GM23338 (cell line): ENCODE data around the gene FOXP1. TPM values are rescaled to one million over a fixed set of nuclear protein-coding genes. Genes with fewer than 3 reads are reported as not detected.

Experiments
- ATAC-seq: fragments of 200-7000 bp; cut with Tn5 transposase; 3 replicates; pipeline ENCODE4 v1.9.1; 2020
- DNase-seq: peaks from one replicate; pipeline ENCODE4 v3.0.0-alpha.2; 2015; ENCODE audit warnings: low spot score
- H2AFZ ChIP-seq: fragments of 200-600 bp; sonication (generic); 2 replicates; pipeline ENCODE4 v1.8.0; 2016; ENCODE audit warnings: antibody characterized with exemption, mild to moderate bottlenecking, moderate library complexity
- H3F3A ChIP-seq: fragments of 200-600 bp; sonication (generic); replicated peaks from 2 replicates; pipeline ENCODE4 v1.8.0; 2017; ENCODE audit warnings: antibody characterized with exemption, mixed run types, low read depth
- H3K27ac ChIP-seq: fragments of 200-600 bp; sonication (generic); 2 replicates; pipeline ENCODE4 v1.6.1; 2016; ENCODE audit warnings: low read depth
- H3K27me3 ChIP-seq: fragments of 200-600 bp; sonication (generic); 2 replicates; pipeline ENCODE4 v1.8.0; 2016; ENCODE audit warnings: mild to moderate bottlenecking, mixed run types, moderate library complexity; ENCODE audit not compliant: insufficient read depth
- H3K36me3 ChIP-seq: fragments of 200-600 bp; sonication (generic); 2 replicates; pipeline ENCODE4 v1.8.0; 2016; ENCODE audit warnings: mild to moderate bottlenecking; ENCODE audit not compliant: insufficient read depth
- H3K4me1 ChIP-seq: fragments of 200-600 bp; sonication (generic); 2 replicates; pipeline ENCODE4 v1.8.0; 2016; ENCODE audit warnings: mild to moderate bottlenecking, moderate library complexity; ENCODE audit not compliant: insufficient read depth
- H3K4me2 ChIP-seq: fragments of 200-600 bp; sonication (generic); 2 replicates; pipeline ENCODE4 v1.7.1; 2017; ENCODE audit warnings: mixed run types
- H3K4me3 ChIP-seq: fragments of 200-600 bp; sonication (generic); 2 replicates; pipeline ENCODE4 v1.6.1; 2016; ENCODE audit warnings: mixed run types
- H3K79me2 ChIP-seq: fragments of 200-600 bp; sonication (generic); replicated peaks from 2 replicates; pipeline ENCODE4 v1.8.0; 2017; ENCODE audit warnings: mild to moderate bottlenecking; ENCODE audit not compliant: insufficient read depth
- H3K9me2 ChIP-seq: fragments of 200-600 bp; sonication (generic); 2 replicates; pipeline ENCODE4 v1.8.0; 2017; ENCODE audit not compliant: insufficient read depth
- H4K20me1 ChIP-seq: fragments of 200-600 bp; sonication (generic); replicated peaks from 2 replicates; pipeline ENCODE4 v1.8.0; 2017; ENCODE audit warnings: mild to moderate bottlenecking; ENCODE audit not compliant: insufficient read depth
- H3K27ac Mint-ChIP-seq: 2 replicates; pipeline ENCODE4 v1.8.0; 2020; ENCODE audit warnings: inconsistent platforms, mild to moderate bottlenecking, moderate library complexity, mixed read lengths
- H3K27me3 Mint-ChIP-seq: 3 replicates; pipeline ENCODE4 v1.8.0; 2022; ENCODE audit warnings: low read depth, mild to moderate bottlenecking, moderate library complexity, mixed read lengths, inconsistent platforms; ENCODE audit not compliant: insufficient read depth, poor library complexity
- H3K36me3 Mint-ChIP-seq: 3 replicates; pipeline ENCODE4 v1.8.0; 2021; ENCODE audit warnings: low read depth, mild to moderate bottlenecking, inconsistent platforms, moderate library complexity, mixed read lengths
- H3K4me1 Mint-ChIP-seq: 3 replicates; pipeline ENCODE4 v1.8.0; 2020; ENCODE audit warnings: mild to moderate bottlenecking, inconsistent platforms, mixed read lengths
- H3K4me3 Mint-ChIP-seq: 3 replicates; pipeline ENCODE4 v1.8.0; 2021; ENCODE audit warnings: moderate library complexity, mild to moderate bottlenecking, inconsistent platforms, mixed read lengths
- H3K9me3 Mint-ChIP-seq: 3 replicates; pipeline ENCODE4 v1.8.0; 2020; ENCODE audit warnings: moderate library complexity, mild to moderate bottlenecking, inconsistent platforms, mixed read lengths
- CREB1 ChIP-seq: fragments of 250-450 bp; sonication (Bioruptor Pico); IDR thresholded peaks from 2 replicates; pipeline ENCODE4 v1.5.0; 2020; ENCODE audit warnings: low read depth, mild to moderate bottlenecking, moderate library complexity
- EZH2 ChIP-seq: fragments of 200-600 bp; sonication (generic); IDR thresholded peaks from one replicate; pipeline ENCODE4 v1.8.0; 2017; ENCODE audit warnings: antibody characterized with exemption, mild to moderate bottlenecking, low read depth; ENCODE audit not compliant: unreplicated experiment
- POLR2AphosphoS5 ChIP-seq: IDR thresholded peaks from 2 replicates; pipeline ENCODE4 v1.6.1; 2016; ENCODE audit warnings: antibody characterized with exemption, low read depth
- STAT1 ChIP-seq: IDR thresholded peaks from one replicate; pipeline ENCODE4 v1.6.1; 2016; ENCODE audit warnings: antibody characterized with exemption; ENCODE audit not compliant: unreplicated experiment
- ZNF114 ChIP-seq: fragments of 250-450 bp; sonication (Bioruptor Pico); IDR thresholded peaks from 2 replicates; pipeline ENCODE4 v1.5.0; 2020; ENCODE audit warnings: mild to moderate bottlenecking, moderate library complexity
- ZNF331 ChIP-seq: fragments of 250-450 bp; sonication (Bioruptor Pico); IDR thresholded peaks from 2 replicates; pipeline ENCODE4 v1.5.0; 2020; ENCODE audit warnings: low read depth, mild to moderate bottlenecking, moderate library complexity
- polyA plus RNA-seq: library from polyadenylated mRNA; unstranded; fragments of >200 nt; fragmentation: Nextera tagmentation; extraction: Ambion mirVana; gene quantifications from 2 replicates; pipeline ENCODE4 v1.2.1, GENCODE V29; 2016
- total RNA-seq: library from RNA; depleted of rRNA; stranded (reverse); fragments of >200 nt; shearing (Covaris generic); gene quantifications from 2 replicates; pipeline ENCODE4 v1.2.3, GENCODE V29; 2014
- TF ChIP-seq, protein P1 (sequence below): IDR thresholded peaks from 2 replicates; pipeline ENCODE4 v1.6.1; 2016; ENCODE audit warnings: antibody characterized with exemption
- TF ChIP-seq, protein P2 (sequence below): IDR thresholded peaks from one replicate; pipeline ENCODE4 v1.6.1; 2018; ENCODE audit warnings: antibody characterized with exemption; ENCODE audit not compliant: unreplicated experiment
- TF ChIP-seq, protein P3 (sequence below), 2 experiments: fragments of 200-600 bp in 1 of 2; sonication (generic) in 1 of 2; conservative IDR thresholded peaks; 2 replicates each; pipeline versions ENCODE4 v1.5.1 to v1.6.1; 2016 to 2017; ENCODE audit warnings: antibody characterized with exemption in 2 of 2, low read depth in 2 of 2, mild to moderate bottlenecking in 2 of 2, moderate library complexity in 1 of 2

The FOXP1 gene
- total and polyA plus RNA-seq, 2 experiments from 2014 or later = 32.9 to 35.5 TPM

DNA sequence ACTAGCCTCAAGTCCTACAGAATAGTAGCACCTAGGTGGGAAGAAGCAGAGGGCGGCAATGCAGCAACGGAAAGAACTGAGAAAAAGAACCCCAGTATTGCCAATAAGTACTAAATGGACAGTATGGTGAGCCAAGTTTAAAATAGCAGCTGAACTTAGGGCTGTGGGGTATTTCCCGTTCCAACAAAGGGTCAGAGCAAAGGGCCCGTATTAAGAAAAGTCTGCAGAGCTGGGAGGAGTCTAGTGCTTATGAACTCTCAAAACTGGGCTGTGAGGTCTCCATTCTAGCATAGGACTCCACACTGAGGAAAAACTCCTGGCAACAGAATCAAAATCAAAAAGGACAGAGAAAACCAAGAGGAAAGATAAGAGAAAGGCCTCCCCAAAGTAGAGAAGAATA, 250.7 kb downstream of the FOXP1 start:
- no peak overlapping the region for H3K4me3 Mint-ChIP-seq
- H3K9me3 Mint-ChIP-seq = peaks cover 21% of the 10 kb centered on the region
- DNase-seq (no peak), ATAC-seq (no peak)
- Histone ChIP-seq H3K27ac (no peak overlapping the region), H3K4me3 (no peak overlapping the region), H4K20me1 (no peaks in the 10 kb centered on the region), H3K36me3 (no peaks in the 10 kb centered on the region), H2AFZ (no peak overlapping the region), H3F3A (no peaks in the 10 kb centered on the region), H3K4me2 (no peak overlapping the region), H3K4me1 (no peaks in the 10 kb centered on the region), H3K9me2 (0 out of 2 replicates have a peak, but pooled peaks cover 3% of the 10 kb centered on the region), H3K27me3 (no peaks in the 10 kb centered on the region), H3K79me2 (no peaks in the 10 kb centered on the region)
- peaks cover 32% of the 10 kb centered on the region for H3K36me3 Mint-ChIP-seq
- H3K27me3 Mint-ChIP-seq = peaks cover 4% of the 10 kb centered on the region
- H3K27ac Mint-ChIP-seq = no peak overlapping the region; the same call in 1 of the 2 replicates
- TF ChIP-seq, protein P1, sequence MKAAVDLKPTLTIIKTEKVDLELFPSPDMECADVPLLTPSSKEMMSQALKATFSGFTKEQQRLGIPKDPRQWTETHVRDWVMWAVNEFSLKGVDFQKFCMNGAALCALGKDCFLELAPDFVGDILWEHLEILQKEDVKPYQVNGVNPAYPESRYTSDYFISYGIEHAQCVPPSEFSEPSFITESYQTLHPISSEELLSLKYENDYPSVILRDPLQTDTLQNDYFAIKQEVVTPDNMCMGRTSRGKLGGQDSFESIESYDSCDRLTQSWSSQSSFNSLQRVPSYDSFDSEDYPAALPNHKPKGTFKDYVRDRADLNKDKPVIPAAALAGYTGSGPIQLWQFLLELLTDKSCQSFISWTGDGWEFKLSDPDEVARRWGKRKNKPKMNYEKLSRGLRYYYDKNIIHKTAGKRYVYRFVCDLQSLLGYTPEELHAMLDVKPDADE = no peak
- TF ChIP-seq POLR2AphosphoS5 (no peak), ZNF114 (CRISPR knock-in tag) (no peak), STAT1 (no peak)
- no peaks in the 10 kb centered on the region; the same call in 2 of the 3 replicates for H3K4me1 Mint-ChIP-seq

DNA sequence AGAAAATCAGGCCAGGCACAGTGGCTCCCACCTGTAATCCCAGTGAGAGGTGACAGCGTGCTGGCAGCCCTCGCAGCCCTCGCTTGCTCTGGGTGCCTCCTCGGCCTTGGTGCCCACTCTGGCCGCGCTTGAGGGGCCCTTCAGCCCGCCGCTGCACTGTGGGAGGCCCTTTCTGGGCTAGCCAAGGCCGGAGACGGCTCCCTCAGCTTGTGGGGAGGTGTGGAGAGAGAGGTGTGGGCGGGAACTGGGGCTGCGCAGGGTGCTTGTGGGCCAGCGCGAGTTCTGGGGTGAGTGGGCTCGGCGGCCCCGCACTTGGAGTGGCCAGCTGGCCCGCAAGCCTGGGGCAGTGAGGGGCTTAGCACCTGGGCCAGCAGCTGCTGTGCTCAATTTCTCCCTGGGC, 252.6 kb downstream of the FOXP1 start:
- peaks cover 4% of the 10 kb centered on the region for H3K27me3 Mint-ChIP-seq

DNA sequence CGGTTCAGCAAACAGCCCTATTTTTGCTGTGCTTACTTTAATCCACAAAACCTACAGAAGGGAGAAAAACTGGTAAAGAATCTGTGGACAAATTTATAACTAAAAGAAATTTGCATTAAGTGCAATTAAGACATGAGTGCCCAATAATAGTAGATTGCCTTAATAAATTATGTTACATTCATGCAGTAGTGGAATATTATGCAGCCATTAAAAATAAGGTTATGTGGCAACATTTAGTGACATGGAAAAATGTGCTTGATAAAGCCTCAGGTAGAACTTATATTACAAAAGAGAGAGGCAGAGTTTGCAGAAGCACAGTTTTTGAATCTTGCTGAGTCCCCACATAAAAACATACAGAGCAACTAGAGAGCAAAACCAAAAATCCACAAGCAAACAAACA, 253.0 kb downstream of the FOXP1 start:
- Histone ChIP-seq H3K36me3 (no peaks in the 10 kb centered on the region), H3F3A (no peaks in the 10 kb centered on the region), H3K27me3 (no peaks in the 10 kb centered on the region), H3K4me2 (no peak overlapping the region), H3K27ac (no peak overlapping the region), H3K4me1 (no peaks in the 10 kb centered on the region), H3K79me2 (0 out of 2 replicates have a peak, but pooled peaks cover 3% of the 10 kb centered on the region), H3K4me3 (no peak overlapping the region), H3K9me2 (0 out of 2 replicates have a peak, but pooled peaks cover 3% of the 10 kb centered on the region), H4K20me1 (no peaks in the 10 kb centered on the region), H2AFZ (no peak overlapping the region)
- peaks cover 32% of the 10 kb centered on the region for H3K36me3 Mint-ChIP-seq
- H3K4me3 Mint-ChIP-seq = no peak overlapping the region
- H3K9me3 Mint-ChIP-seq = peaks cover 21% of the 10 kb centered on the region
- peaks cover 4% of the 10 kb centered on the region for H3K27me3 Mint-ChIP-seq
- TF ChIP-seq, protein P2, sequence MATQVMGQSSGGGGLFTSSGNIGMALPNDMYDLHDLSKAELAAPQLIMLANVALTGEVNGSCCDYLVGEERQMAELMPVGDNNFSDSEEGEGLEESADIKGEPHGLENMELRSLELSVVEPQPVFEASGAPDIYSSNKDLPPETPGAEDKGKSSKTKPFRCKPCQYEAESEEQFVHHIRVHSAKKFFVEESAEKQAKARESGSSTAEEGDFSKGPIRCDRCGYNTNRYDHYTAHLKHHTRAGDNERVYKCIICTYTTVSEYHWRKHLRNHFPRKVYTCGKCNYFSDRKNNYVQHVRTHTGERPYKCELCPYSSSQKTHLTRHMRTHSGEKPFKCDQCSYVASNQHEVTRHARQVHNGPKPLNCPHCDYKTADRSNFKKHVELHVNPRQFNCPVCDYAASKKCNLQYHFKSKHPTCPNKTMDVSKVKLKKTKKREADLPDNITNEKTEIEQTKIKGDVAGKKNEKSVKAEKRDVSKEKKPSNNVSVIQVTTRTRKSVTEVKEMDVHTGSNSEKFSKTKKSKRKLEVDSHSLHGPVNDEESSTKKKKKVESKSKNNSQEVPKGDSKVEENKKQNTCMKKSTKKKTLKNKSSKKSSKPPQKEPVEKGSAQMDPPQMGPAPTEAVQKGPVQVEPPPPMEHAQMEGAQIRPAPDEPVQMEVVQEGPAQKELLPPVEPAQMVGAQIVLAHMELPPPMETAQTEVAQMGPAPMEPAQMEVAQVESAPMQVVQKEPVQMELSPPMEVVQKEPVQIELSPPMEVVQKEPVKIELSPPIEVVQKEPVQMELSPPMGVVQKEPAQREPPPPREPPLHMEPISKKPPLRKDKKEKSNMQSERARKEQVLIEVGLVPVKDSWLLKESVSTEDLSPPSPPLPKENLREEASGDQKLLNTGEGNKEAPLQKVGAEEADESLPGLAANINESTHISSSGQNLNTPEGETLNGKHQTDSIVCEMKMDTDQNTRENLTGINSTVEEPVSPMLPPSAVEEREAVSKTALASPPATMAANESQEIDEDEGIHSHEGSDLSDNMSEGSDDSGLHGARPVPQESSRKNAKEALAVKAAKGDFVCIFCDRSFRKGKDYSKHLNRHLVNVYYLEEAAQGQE = no peak
- TF ChIP-seq CREB1 (no peak), ZNF331 (no peak), EZH2 (no peak)
- TF ChIP-seq, protein P1 = no peak
- no peak for ATAC-seq
- H3K4me1 Mint-ChIP-seq = no peaks in the 10 kb centered on the region; the same call in 2 of the 3 replicates
- no peak for DNase-seq
- H3K27ac Mint-ChIP-seq = no peak overlapping the region

More for the DNA sequence above, 252.6 kb downstream of the FOXP1 start:
- no peak overlapping the region for H3K4me3 Mint-ChIP-seq
- Histone ChIP-seq H3F3A (no peaks in the 10 kb centered on the region), H4K20me1 (no peaks in the 10 kb centered on the region), H3K4me3 (no peak overlapping the region), H3K27ac (no peak overlapping the region), H2AFZ (no peak overlapping the region), H3K36me3 (no peaks in the 10 kb centered on the region), H3K9me2 (0 out of 2 replicates have a peak, but pooled peaks cover 3% of the 10 kb centered on the region), H3K27me3 (no peaks in the 10 kb centered on the region), H3K4me2 (no peak overlapping the region), H3K79me2 (0 out of 2 replicates have a peak, but pooled peaks cover 3% of the 10 kb centered on the region), H3K4me1 (no peaks in the 10 kb centered on the region)
- no peak overlapping the region for H3K27ac Mint-ChIP-seq
- H3K9me3 Mint-ChIP-seq = peaks cover 21% of the 10 kb centered on the region
- DNase-seq (no peak), ATAC-seq (no peak)
- TF ChIP-seq, protein P3, sequence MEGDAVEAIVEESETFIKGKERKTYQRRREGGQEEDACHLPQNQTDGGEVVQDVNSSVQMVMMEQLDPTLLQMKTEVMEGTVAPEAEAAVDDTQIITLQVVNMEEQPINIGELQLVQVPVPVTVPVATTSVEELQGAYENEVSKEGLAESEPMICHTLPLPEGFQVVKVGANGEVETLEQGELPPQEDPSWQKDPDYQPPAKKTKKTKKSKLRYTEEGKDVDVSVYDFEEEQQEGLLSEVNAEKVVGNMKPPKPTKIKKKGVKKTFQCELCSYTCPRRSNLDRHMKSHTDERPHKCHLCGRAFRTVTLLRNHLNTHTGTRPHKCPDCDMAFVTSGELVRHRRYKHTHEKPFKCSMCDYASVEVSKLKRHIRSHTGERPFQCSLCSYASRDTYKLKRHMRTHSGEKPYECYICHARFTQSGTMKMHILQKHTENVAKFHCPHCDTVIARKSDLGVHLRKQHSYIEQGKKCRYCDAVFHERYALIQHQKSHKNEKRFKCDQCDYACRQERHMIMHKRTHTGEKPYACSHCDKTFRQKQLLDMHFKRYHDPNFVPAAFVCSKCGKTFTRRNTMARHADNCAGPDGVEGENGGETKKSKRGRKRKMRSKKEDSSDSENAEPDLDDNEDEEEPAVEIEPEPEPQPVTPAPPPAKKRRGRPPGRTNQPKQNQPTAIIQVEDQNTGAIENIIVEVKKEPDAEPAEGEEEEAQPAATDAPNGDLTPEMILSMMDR (conservative IDR thresholded peaks at IDR 0.05; ENCODE audit: low read depth in 2 of 2) = no peak
- no peak for TF ChIP-seq STAT1
- H3K4me1 Mint-ChIP-seq = no peaks in the 10 kb centered on the region; the same call in 2 of the 3 replicates
- peaks cover 32% of the 10 kb centered on the region for H3K36me3 Mint-ChIP-seq
